ENCODE measurements around the gene ANO9. TPM values are rescaled to one million over a fixed set of nuclear protein-coding genes. Genes with fewer than 3 reads are reported as not detected.

ANO9 gene
- total and polyA plus RNA-seq, 2 experiments from 2014 or later: 9.0 to 10.2 TPM

DNA sequence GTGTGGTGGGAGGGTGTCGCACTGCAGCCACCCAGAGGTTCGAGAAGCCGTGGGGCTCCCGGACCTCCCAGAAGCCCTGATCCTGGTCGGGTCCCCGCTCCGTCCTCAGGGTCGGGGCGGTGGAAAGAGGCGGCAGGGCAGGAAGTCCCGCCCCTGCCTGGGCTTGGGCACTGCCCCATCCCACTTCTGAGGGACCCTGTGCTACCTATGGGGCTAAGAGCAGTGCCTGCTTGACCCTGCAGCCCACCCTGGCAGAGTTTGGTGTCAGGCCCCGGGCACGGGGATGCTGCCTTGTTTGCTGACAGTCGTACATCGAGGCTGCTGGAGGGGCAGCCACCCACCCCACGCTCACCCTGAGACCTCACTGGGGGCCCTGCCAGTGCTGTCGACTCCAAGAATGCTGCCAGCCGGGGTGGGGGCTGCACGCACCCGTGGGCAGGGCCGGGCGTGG lies 45.8 kb upstream of the ANO9 start:
- no peak overlapping the region for H3K4me3 ChIP-seq
- no peaks in the 10 kb centered on the region for H4K20me1 ChIP-seq (replicated peaks; ENCODE audit: insufficient read depth)
- peaks cover 13% of the 10 kb centered on the region for H3K36me3 Mint-ChIP-seq (ENCODE audit: low read depth)
- H3K27me3 ChIP-seq (ENCODE audit: insufficient read depth): no peaks in the 10 kb centered on the region
- ATAC-seq (no peak; the same call in 2 of the 3 replicates), DNase-seq (ENCODE audit: low spot score) (no peak)
- no peaks in the 10 kb centered on the region for H3K36me3 ChIP-seq (ENCODE audit: insufficient read depth)
- H3K4me1 Mint-ChIP-seq: no peaks in the 10 kb centered on the region
- H3F3A ChIP-seq (replicated peaks; ENCODE audit: low read depth): no peaks in the 10 kb centered on the region; the same call in 1 of the 2 replicates
- TF ChIP-seq NANOG (IDR thresholded peaks at IDR 0.05; ENCODE audit: borderline replicate concordance) (no peak), CREB1 (CRISPR knock-in tag; IDR thresholded peaks at IDR 0.05; ENCODE audit: low read depth) (no peak), EZH2 (IDR thresholded peaks at IDR 0.05; ENCODE audit: low read depth, unreplicated experiment) (no peak), STAT1 (IDR thresholded peaks at IDR 0.05; ENCODE audit: unreplicated experiment) (no peak), ZNF331 (CRISPR knock-in tag; IDR thresholded peaks at IDR 0.05; ENCODE audit: low read depth) (no peak), POLR2AphosphoS5 (IDR thresholded peaks at IDR 0.05; ENCODE audit: low read depth) (no peak), ZNF114 (CRISPR knock-in tag; IDR thresholded peaks at IDR 0.05) (no peak)
- TF ChIP-seq, protein P1, sequence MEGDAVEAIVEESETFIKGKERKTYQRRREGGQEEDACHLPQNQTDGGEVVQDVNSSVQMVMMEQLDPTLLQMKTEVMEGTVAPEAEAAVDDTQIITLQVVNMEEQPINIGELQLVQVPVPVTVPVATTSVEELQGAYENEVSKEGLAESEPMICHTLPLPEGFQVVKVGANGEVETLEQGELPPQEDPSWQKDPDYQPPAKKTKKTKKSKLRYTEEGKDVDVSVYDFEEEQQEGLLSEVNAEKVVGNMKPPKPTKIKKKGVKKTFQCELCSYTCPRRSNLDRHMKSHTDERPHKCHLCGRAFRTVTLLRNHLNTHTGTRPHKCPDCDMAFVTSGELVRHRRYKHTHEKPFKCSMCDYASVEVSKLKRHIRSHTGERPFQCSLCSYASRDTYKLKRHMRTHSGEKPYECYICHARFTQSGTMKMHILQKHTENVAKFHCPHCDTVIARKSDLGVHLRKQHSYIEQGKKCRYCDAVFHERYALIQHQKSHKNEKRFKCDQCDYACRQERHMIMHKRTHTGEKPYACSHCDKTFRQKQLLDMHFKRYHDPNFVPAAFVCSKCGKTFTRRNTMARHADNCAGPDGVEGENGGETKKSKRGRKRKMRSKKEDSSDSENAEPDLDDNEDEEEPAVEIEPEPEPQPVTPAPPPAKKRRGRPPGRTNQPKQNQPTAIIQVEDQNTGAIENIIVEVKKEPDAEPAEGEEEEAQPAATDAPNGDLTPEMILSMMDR (conservative IDR thresholded peaks at IDR 0.05; ENCODE audit: low read depth in 2 of 2): no peak
- TF ChIP-seq, protein P2, sequence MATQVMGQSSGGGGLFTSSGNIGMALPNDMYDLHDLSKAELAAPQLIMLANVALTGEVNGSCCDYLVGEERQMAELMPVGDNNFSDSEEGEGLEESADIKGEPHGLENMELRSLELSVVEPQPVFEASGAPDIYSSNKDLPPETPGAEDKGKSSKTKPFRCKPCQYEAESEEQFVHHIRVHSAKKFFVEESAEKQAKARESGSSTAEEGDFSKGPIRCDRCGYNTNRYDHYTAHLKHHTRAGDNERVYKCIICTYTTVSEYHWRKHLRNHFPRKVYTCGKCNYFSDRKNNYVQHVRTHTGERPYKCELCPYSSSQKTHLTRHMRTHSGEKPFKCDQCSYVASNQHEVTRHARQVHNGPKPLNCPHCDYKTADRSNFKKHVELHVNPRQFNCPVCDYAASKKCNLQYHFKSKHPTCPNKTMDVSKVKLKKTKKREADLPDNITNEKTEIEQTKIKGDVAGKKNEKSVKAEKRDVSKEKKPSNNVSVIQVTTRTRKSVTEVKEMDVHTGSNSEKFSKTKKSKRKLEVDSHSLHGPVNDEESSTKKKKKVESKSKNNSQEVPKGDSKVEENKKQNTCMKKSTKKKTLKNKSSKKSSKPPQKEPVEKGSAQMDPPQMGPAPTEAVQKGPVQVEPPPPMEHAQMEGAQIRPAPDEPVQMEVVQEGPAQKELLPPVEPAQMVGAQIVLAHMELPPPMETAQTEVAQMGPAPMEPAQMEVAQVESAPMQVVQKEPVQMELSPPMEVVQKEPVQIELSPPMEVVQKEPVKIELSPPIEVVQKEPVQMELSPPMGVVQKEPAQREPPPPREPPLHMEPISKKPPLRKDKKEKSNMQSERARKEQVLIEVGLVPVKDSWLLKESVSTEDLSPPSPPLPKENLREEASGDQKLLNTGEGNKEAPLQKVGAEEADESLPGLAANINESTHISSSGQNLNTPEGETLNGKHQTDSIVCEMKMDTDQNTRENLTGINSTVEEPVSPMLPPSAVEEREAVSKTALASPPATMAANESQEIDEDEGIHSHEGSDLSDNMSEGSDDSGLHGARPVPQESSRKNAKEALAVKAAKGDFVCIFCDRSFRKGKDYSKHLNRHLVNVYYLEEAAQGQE (IDR thresholded peaks at IDR 0.05; ENCODE audit: unreplicated experiment): no peak
- peaks cover 4% of the 10 kb centered on the region for H3K27me3 Mint-ChIP-seq (ENCODE audit: insufficient read depth, low read depth, poor library complexity)
- no peaks in the 10 kb centered on the region for H3K9me2 ChIP-seq (ENCODE audit: insufficient read depth)
- no peaks in the 10 kb centered on the region for H3K4me1 ChIP-seq (ENCODE audit: insufficient read depth)
- no peaks in the 10 kb centered on the region for H3K9me3 Mint-ChIP-seq
- no peak overlapping the region for H2AFZ ChIP-seq
- no peak overlapping the region for H3K27ac ChIP-seq (ENCODE audit: low read depth)
- H3K27ac Mint-ChIP-seq: no peak overlapping the region
- H3K4me2 ChIP-seq: no peak overlapping the region
- H3K4me3 Mint-ChIP-seq: no peak overlapping the region
- H3K79me2 ChIP-seq (replicated peaks; ENCODE audit: insufficient read depth): peaks cover 11% of the 10 kb centered on the region

DNA sequence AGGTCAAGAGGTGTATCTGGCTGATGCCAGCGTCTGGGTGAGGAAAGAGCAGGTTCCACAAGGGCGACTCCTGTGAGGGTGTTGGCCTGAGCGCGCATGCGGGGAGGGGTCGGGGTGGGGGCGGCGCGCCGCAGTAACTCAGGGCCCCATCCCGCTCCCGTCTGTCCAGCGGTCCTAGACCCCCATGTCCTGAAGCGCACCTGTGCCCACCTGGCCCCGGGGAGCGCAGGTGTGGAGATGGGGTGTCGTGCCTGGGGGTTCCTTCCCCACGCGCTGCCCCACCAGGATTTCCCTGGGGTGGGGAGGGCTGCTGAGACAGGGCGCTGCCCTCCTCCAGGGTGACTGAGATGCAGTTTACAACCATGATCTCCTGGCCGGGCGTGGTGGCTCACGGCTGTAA lies 44.4 kb upstream of the ANO9 start:
- peaks cover 4% of the 10 kb centered on the region for H3K27me3 Mint-ChIP-seq (ENCODE audit: insufficient read depth, low read depth, poor library complexity)
- peaks cover 16% of the 10 kb centered on the region for H3K36me3 Mint-ChIP-seq (ENCODE audit: low read depth)
- peaks cover 20% of the 10 kb centered on the region for H3K79me2 ChIP-seq (replicated peaks; ENCODE audit: insufficient read depth)
- DNase-seq (ENCODE audit: low spot score) (no peak), ATAC-seq (no peak)
- no peaks in the 10 kb centered on the region for H3K4me1 Mint-ChIP-seq
- H3K9me3 Mint-ChIP-seq: no peaks in the 10 kb centered on the region
- H4K20me1 ChIP-seq (replicated peaks; ENCODE audit: insufficient read depth): peaks cover 2% of the 10 kb centered on the region; the same call in 1 of the 2 replicates
- H3K36me3 ChIP-seq (ENCODE audit: insufficient read depth): no peaks in the 10 kb centered on the region
- no peak overlapping the region for H3K4me2 ChIP-seq
- H3K27ac ChIP-seq (ENCODE audit: low read depth): no peak overlapping the region
- no peaks in the 10 kb centered on the region for H3K27me3 ChIP-seq (ENCODE audit: insufficient read depth)
- H3K4me3 ChIP-seq: no peak overlapping the region
- no peaks in the 10 kb centered on the region; the same call in 1 of the 2 replicates for H3F3A ChIP-seq (replicated peaks; ENCODE audit: low read depth)
- H3K4me3 Mint-ChIP-seq: no peak overlapping the region
- no peaks in the 10 kb centered on the region for H3K9me2 ChIP-seq (ENCODE audit: insufficient read depth)
- H3K27ac Mint-ChIP-seq: no peak overlapping the region
- no peak overlapping the region for H2AFZ ChIP-seq
- H3K4me1 ChIP-seq (ENCODE audit: insufficient read depth): no peaks in the 10 kb centered on the region
- TF ChIP-seq, protein P2 (IDR thresholded peaks at IDR 0.05; ENCODE audit: unreplicated experiment): no peak
- no peak for TF ChIP-seq EZH2phosphoT487 (IDR thresholded peaks at IDR 0.05; ENCODE audit: unreplicated experiment)
- TF ChIP-seq ZNF114 (CRISPR knock-in tag; IDR thresholded peaks at IDR 0.05): no peak
- TF ChIP-seq EZH2 (IDR thresholded peaks at IDR 0.05; ENCODE audit: low read depth, unreplicated experiment): no peak
- TF ChIP-seq JUNB (IDR thresholded peaks at IDR 0.05; ENCODE audit: unreplicated experiment): no peak
- TF ChIP-seq NANOG (IDR thresholded peaks at IDR 0.05; ENCODE audit: borderline replicate concordance): no peak
- TF ChIP-seq CREB1 (CRISPR knock-in tag; IDR thresholded peaks at IDR 0.05; ENCODE audit: low read depth): no peak
- TF ChIP-seq, protein P1 (conservative IDR thresholded peaks at IDR 0.05; ENCODE audit: low read depth in 2 of 2): no peak
